GM12872 (cell line): ENCODE results near the gene NPHP1.

Experiments
- CTCF ChIP-seq: IDR thresholded peaks from 3 replicates; pipeline ENCODE4 v1.5.1; 2011; ENCODE audit warnings: low read depth, mild to moderate bottlenecking, low read length, moderate library complexity; ENCODE audit not compliant: insufficient read depth

Gene NPHP1

GRCh38 chr2:110107092-110108079 lies 97.4 kb downstream of the NPHP1 start:
- no peak for TF ChIP-seq CTCF

- no peak for TF ChIP-seq CTCF
Observed at GRCh38 chr2:110106642-110107041, 98.2 kb downstream of the NPHP1 start.

- TF ChIP-seq CTCF = no peak
Observed at GRCh38 chr2:110105608-110106467, 99.0 kb downstream of the NPHP1 start.

GRCh38 chr2:110105183-110105582 lies 99.6 kb downstream of the NPHP1 start:
- no peak for TF ChIP-seq CTCF

- no peak for TF ChIP-seq CTCF
Observed at GRCh38 chr2:110104025-110104771, 100.6 kb downstream of the NPHP1 start.

- no peak for TF ChIP-seq CTCF
Observed at GRCh38 chr2:110103061-110103961, 101.5 kb downstream of the NPHP1 start.
